H1 (cell line): ENCODE data around the gene FGGY. TPM values are rescaled to one million over a fixed set of nuclear protein-coding genes. Genes with fewer than 3 reads are reported as not detected.

Source experiments
- CTCF ChIA-PET: fragments of 300-600 bp; sonication (Branson Sonifier 250); formaldehyde crosslinking; loops from one replicate; lab custom pipeline; 2021; ENCODE audit not compliant: partially characterized antibody; lab: Charles Lee
- POLR2A ChIA-PET: fragments of 300-600 bp; sonication (Branson Sonifier 250); formaldehyde crosslinking; loops from one replicate; lab custom pipeline; 2021; ENCODE audit warnings: inconsistent platforms; ENCODE audit not compliant: partially characterized antibody; lab: Charles Lee
- DNase-seq, 2 experiments: peaks; one replicate each; pipeline versions ENCODE4 v3.0.0 to v3.0.0-alpha.2; 2010 to 2022; ENCODE audit warnings: low spot score in 2 of 2, low read depth in 1 of 2, mixed read lengths in 1 of 2
- FAIRE-seq: peaks from 2 replicates; lab custom pipeline; 2011; peaks lifted over from hg19 to GRCh38; lab: Jason Lieb, UNC
- H2AFZ ChIP-seq: 2 replicates; pipeline ENCODE4 v1.8.1; 2012; ENCODE audit warnings: low read length, inconsistent platforms
- H2AK5ac ChIP-seq: 2 replicates; pipeline ENCODE4 v1.6.1; 2013; ENCODE audit warnings: low read depth, low read length
- H2BK120ac ChIP-seq: replicated peaks from 2 replicates; pipeline ENCODE3; 2013; ENCODE audit warnings: low read depth, low read length, inconsistent platforms
- H2BK12ac ChIP-seq: 2 replicates; pipeline ENCODE4 v1.6.1; 2013; ENCODE audit warnings: low read depth, low read length
- H2BK15ac ChIP-seq: 2 replicates; pipeline ENCODE4 v1.6.1; 2013; ENCODE audit warnings: low read length
- H2BK20ac ChIP-seq: 2 replicates; pipeline ENCODE4 v1.6.1; 2013; ENCODE audit warnings: low read length
- H2BK5ac ChIP-seq: 2 replicates; pipeline ENCODE4 v1.6.1; 2013; ENCODE audit warnings: low read depth, low read length
- H3K14ac ChIP-seq: 2 replicates; pipeline ENCODE4 v1.6.1; 2013; ENCODE audit warnings: inconsistent platforms; ENCODE audit not compliant: insufficient read length
- H3K18ac ChIP-seq: 2 replicates; pipeline ENCODE4 v1.6.1; 2013; ENCODE audit warnings: low read length; ENCODE audit errors: extremely low read depth
- H3K23ac ChIP-seq: 2 replicates; pipeline ENCODE4 v1.6.1; 2013; ENCODE audit warnings: inconsistent platforms; ENCODE audit not compliant: insufficient read length
- H3K23me2 ChIP-seq: 2 replicates; pipeline ENCODE4 v1.6.1; 2013; ENCODE audit warnings: low read depth, low read length
- H3K27ac ChIP-seq: 2 replicates; pipeline ENCODE4 v1.6.1; 2011; ENCODE audit warnings: low read depth, low read length, inconsistent platforms
- H3K27me3 ChIP-seq, 4 experiments: replicated peaks in 1 of 4; 1 replicate in 1 of 4; 2 replicates in 3 of 4; pipeline versions ENCODE4 v1.6.1 to v1.8.1; 2011 to 2013; ENCODE audit warnings: low read length in 3 of 4, mild to moderate bottlenecking in 3 of 4, inconsistent platforms in 2 of 4, mixed read lengths in 2 of 4, moderate library complexity in 1 of 4; ENCODE audit not compliant: control insufficient read depth in 3 of 4, insufficient read depth in 3 of 4; ENCODE audit errors: extremely low read depth in 1 of 4
- H3K36me3 ChIP-seq, 4 experiments: 2 replicates each; pipeline versions ENCODE4 v1.6.1 to v1.8.1; 2011 to 2013; ENCODE audit warnings: mild to moderate bottlenecking in 4 of 4, low read length in 3 of 4, moderate library complexity in 2 of 4, control low read depth in 1 of 4, inconsistent platforms in 1 of 4; ENCODE audit not compliant: insufficient read depth in 4 of 4, control insufficient read depth in 2 of 4
- H3K4ac ChIP-seq: replicated peaks from 2 replicates; pipeline ENCODE3; 2013; ENCODE audit warnings: low read length, low read depth, mixed read lengths, inconsistent platforms; ENCODE audit not compliant: insufficient read length
- H3K4me1 ChIP-seq, 4 experiments: replicated peaks in 1 of 4; 1 replicate in 1 of 4; 2 replicates in 3 of 4; pipeline versions ENCODE4 v1.6.1 to v1.8.1; 2011 to 2013; ENCODE audit warnings: low read length in 3 of 4, inconsistent platforms in 2 of 4, mixed read lengths in 1 of 4; ENCODE audit not compliant: insufficient read depth in 4 of 4, control insufficient read depth in 3 of 4
- H3K4me2 ChIP-seq, 2 experiments: 2 replicates each; pipeline versions ENCODE4 v1.6.1 to v1.8.1; 2011 to 2013; ENCODE audit warnings: low read depth in 2 of 2, low read length in 2 of 2, control low read depth in 1 of 2, inconsistent platforms in 1 of 2, mild to moderate bottlenecking in 1 of 2; ENCODE audit not compliant: insufficient read depth in 1 of 2
- H3K4me3 ChIP-seq, 4 experiments: fragments of 200-600, 300-600 bp in 1 of 4; sonication (generic), shearing (Covaris generic), sonication (Bioruptor Twin) in 1 of 4; 2 replicates each; pipeline versions ENCODE4 v1.5.1 to v1.8.1; 2011 to 2016; ENCODE audit warnings: low read length in 4 of 4, low read depth in 3 of 4, control low read depth in 2 of 4, inconsistent platforms in 2 of 4, mild to moderate bottlenecking in 2 of 4, mixed read lengths in 1 of 4, moderate library complexity in 1 of 4; ENCODE audit not compliant: insufficient read depth in 2 of 4; ENCODE audit errors: extremely low read depth in 1 of 4
- H3K56ac ChIP-seq: replicated peaks from 2 replicates; pipeline ENCODE3; 2013; ENCODE audit warnings: low read depth, mild to moderate bottlenecking, mixed read lengths, low read length, inconsistent platforms; ENCODE audit not compliant: insufficient read length
- H3K79me1 ChIP-seq: 2 replicates; pipeline ENCODE4 v1.6.1; 2013; ENCODE audit warnings: low read depth, low read length, control low read depth
- H3K79me2 ChIP-seq, 2 experiments: 2 replicates each; pipeline versions ENCODE4 v1.6.1 to v1.8.1; 2012 to 2013; ENCODE audit warnings: low read length in 2 of 2, mild to moderate bottlenecking in 2 of 2, inconsistent platforms in 1 of 2; ENCODE audit not compliant: insufficient read depth in 2 of 2, control insufficient read depth in 1 of 2
- H3K9ac ChIP-seq, 4 experiments: replicated peaks in 1 of 4; 1 replicate in 1 of 4; 2 replicates in 3 of 4; pipeline versions ENCODE4 v1.6.1 to v1.8.1; 2011 to 2013; ENCODE audit warnings: low read depth in 3 of 4, low read length in 3 of 4, control low read depth in 2 of 4, mild to moderate bottlenecking in 2 of 4, moderate library complexity in 2 of 4, inconsistent platforms in 1 of 4; ENCODE audit errors: extremely low read depth in 1 of 4
- H3K9me3 ChIP-seq, 2 experiments: 2 replicates each; pipeline versions ENCODE4 v1.6.1 to v1.8.1; 2012 to 2013; ENCODE audit warnings: mild to moderate bottlenecking in 2 of 2, moderate library complexity in 2 of 2, control low read depth in 1 of 2, inconsistent platforms in 1 of 2, low read depth in 1 of 2, low read length in 1 of 2, mixed read lengths in 1 of 2; ENCODE audit not compliant: insufficient read depth in 2 of 2
- H4K20me1 ChIP-seq, 2 experiments: replicated peaks in 1 of 2; 2 replicates each; pipeline versions ENCODE3 to v1.8.1; 2011 to 2013; ENCODE audit warnings: inconsistent platforms in 2 of 2, low read length in 2 of 2, mild to moderate bottlenecking in 1 of 2; ENCODE audit not compliant: insufficient read depth in 2 of 2, control insufficient read depth in 1 of 2
- H4K5ac ChIP-seq: 2 replicates; pipeline ENCODE4 v1.6.1; 2013; ENCODE audit warnings: low read length, low read depth, mixed read lengths, inconsistent platforms; ENCODE audit not compliant: insufficient read length
- H4K8ac ChIP-seq: 2 replicates; pipeline ENCODE4 v1.8.0; 2013; ENCODE audit warnings: mild to moderate bottlenecking, moderate library complexity, low read length, inconsistent platforms; ENCODE audit not compliant: insufficient read depth; ENCODE audit errors: extremely low read depth
- H4K91ac ChIP-seq: replicated peaks from 2 replicates; pipeline ENCODE3; 2013; ENCODE audit warnings: low read length, mixed read lengths, inconsistent platforms; ENCODE audit not compliant: insufficient read length
- CHD2 ChIP-seq: IDR thresholded peaks from 2 replicates; pipeline ENCODE4 v1.6.1; 2012; ENCODE audit warnings: low read length, improper control_type of control experiment
- CTBP2 ChIP-seq: IDR thresholded peaks from 2 replicates; pipeline ENCODE4 v1.7.0; 2011; ENCODE audit warnings: borderline replicate concordance, mild to moderate bottlenecking, moderate library complexity, mixed read lengths, low read length; ENCODE audit not compliant: insufficient read depth, insufficient read length
- MAFK ChIP-seq: IDR thresholded peaks from 2 replicates; pipeline ENCODE4 v1.6.1; 2012; ENCODE audit warnings: low read depth, mild to moderate bottlenecking, improper control_type of control experiment, low read length
- NRF1 ChIP-seq: IDR thresholded peaks from 2 replicates; pipeline ENCODE4 v1.6.1; 2011; ENCODE audit warnings: mild to moderate bottlenecking, low read depth, low read length, improper control_type of control experiment
- PHF8 ChIP-seq: fragments of 200-600 bp; sonication (generic); conservative IDR thresholded peaks from 2 replicates; pipeline ENCODE4 v1.7.1; 2012; ENCODE audit warnings: low read depth, mild to moderate bottlenecking, inconsistent platforms, low read length, moderate library complexity
- POLR2A ChIP-seq, 2 experiments: IDR thresholded peaks; 1 replicate in 1 of 2; 2 replicates in 1 of 2; pipeline ENCODE4 v1.6.1; 2011; ENCODE audit warnings: low read depth in 2 of 2, low read length in 2 of 2, mild to moderate bottlenecking in 2 of 2; ENCODE audit errors: control extremely low read depth in 1 of 2
- POLR2AphosphoS5 ChIP-seq: IDR thresholded peaks from 2 replicates; pipeline ENCODE4 v1.6.1; 2011; ENCODE audit warnings: low read depth, low read length
- RXRA ChIP-seq: IDR thresholded peaks from 2 replicates; pipeline ENCODE4 v1.6.1; 2011; ENCODE audit warnings: low read depth, mild to moderate bottlenecking, low read length, moderate library complexity; ENCODE audit not compliant: insufficient read depth
- SP1 ChIP-seq: IDR thresholded peaks from 2 replicates; pipeline ENCODE4 v1.6.1; 2011; ENCODE audit warnings: low read depth, low read length
- TAF1 ChIP-seq: IDR thresholded peaks from 2 replicates; pipeline ENCODE4 v1.6.1; 2011; ENCODE audit warnings: mild to moderate bottlenecking, low read depth, low read length
- TAF7 ChIP-seq: optimal IDR thresholded peaks from 2 replicates; pipeline ENCODE3; 2011; ENCODE audit warnings: low read depth, mild to moderate bottlenecking, inconsistent platforms, low read length, moderate library complexity, borderline replicate concordance
- TCF12 ChIP-seq: IDR thresholded peaks from 2 replicates; pipeline ENCODE4 v1.6.1; 2011; ENCODE audit warnings: low read depth, mild to moderate bottlenecking, low read length
- USF2 ChIP-seq: IDR thresholded peaks from 2 replicates; pipeline ENCODE4 v1.6.1; 2011; ENCODE audit warnings: low read length, improper control_type of control experiment
- ZNF274 ChIP-seq: IDR thresholded peaks from 2 replicates; pipeline ENCODE4 v1.7.0; 2012; ENCODE audit warnings: low read length, borderline replicate concordance; ENCODE audit errors: extremely low read depth
- WGBS, 2 experiments: shearing (Covaris generic) in 1 of 2; methylation state at CpG; one replicate each; pipeline versions ENCODE4 v1.1.6 to v1.1.7; 2013 to 2015; ENCODE audit warnings: low lambda C conversion rate in 2 of 2, mixed read lengths in 2 of 2, inconsistent platforms in 1 of 2, low coverage in 1 of 2, missing lambda C conversion rate in 1 of 2; ENCODE audit not compliant: insufficient replicate concordance in 2 of 2, insufficient coverage in 1 of 2, insufficient read length in 1 of 2; ENCODE audit errors: extremely low coverage in 1 of 2, missing lambda C conversion rate in 1 of 2; 5-methylcytosine and 5-hydroxymethylcytosine counted together
- polyA plus RNA-seq, 7 experiments: library from polyadenylated mRNA; depleted of rRNA in 3 of 7; stranded (reverse) in 5 of 7; unstranded in 2 of 7; fragments of >200 nt in 5 of 7; fragments of 200-250 nt in 2 of 7; gene quantifications; 1 replicate in 5 of 7; 2 replicates in 1 of 7; 4 replicates in 1 of 7; pipeline versions ENCODE4 v1.2.1 to v1.2.3, GENCODE V29; 2011 to 2013; ENCODE audit warnings: missing spikeins in 2 of 7, mixed read lengths in 2 of 7
- total RNA-seq: library from RNA; stranded (reverse); fragmentation: NEBNext Ultra II Directional; extraction: Animal tissue kit (Norgen Biotek cat#: 25700); gene quantifications from 2 replicates; pipeline ENCODE4 v1.2.1, GENCODE V29; 2021

The FGGY gene
- total and polyA plus RNA-seq, 2 of the 8 experiments (the other 6 are each of a cell fraction or from before 2014, with no cell fraction given) = 10.3 to 12.5 TPM

- Histone ChIP-seq H3K4me1 (peaks cover 0 to 2% (median under 1%) of the 10 kb centered on the region in 4 experiments; a peak in 2 of 7 replicates), H2BK5ac (no peak overlapping the region), H3K4me3 (no peak overlapping the region), H2BK120ac (no peak overlapping the region), H3K4me2 (no peak overlapping the region), H3K4ac (no peak overlapping the region), H3K79me1 (no peaks in the 10 kb centered on the region), H3K9me3 (no peaks in the 10 kb centered on the region), H3K79me2 (no peaks in the 10 kb centered on the region), H4K5ac (no peak overlapping the region), H4K20me1 (no peaks in the 10 kb centered on the region), H4K8ac (no peak overlapping the region), H3K9ac (no peak overlapping the region), H2AFZ (no peak overlapping the region), H3K27ac (no peak overlapping the region), H3K23ac (no peak overlapping the region), H2BK12ac (no peak overlapping the region), H3K14ac (no peak overlapping the region), H3K27me3 (no peaks in the 10 kb centered on the region), H3K36me3 (no peaks in the 10 kb centered on the region), H3K23me2 (no peaks in the 10 kb centered on the region), H2AK5ac (no peak overlapping the region), H3K56ac (no peak overlapping the region), H2BK15ac (no peak overlapping the region), H4K91ac (no peak overlapping the region), H2BK20ac (no peak overlapping the region), H3K18ac (no peak overlapping the region)
- 83% methylated on average over 4 of the region's 4 CpGs; no CpG with 5 or more reads in 1 of the 2 experiments for WGBS, 2 experiments
- CTCF ChIA-PET = no interaction called here
- FAIRE-seq (no peak), DNase-seq (no peak)
- POLR2A ChIA-PET = no interaction called here
- no peak for TF ChIP-seq RXRA
- TF ChIP-seq PHF8 = no peak
- TF ChIP-seq POLR2AphosphoS5 = no peak
- TF ChIP-seq CHD2 = no peak
- no peak for TF ChIP-seq CTBP2
- no peak for TF ChIP-seq MAFK
- TF ChIP-seq NRF1 = no peak
- no peak for TF ChIP-seq TAF1
- no peak for TF ChIP-seq ZNF274
- TF ChIP-seq SP1 = no peak
- no peak for TF ChIP-seq USF2
- no peak for TF ChIP-seq POLR2A (IDR thresholded peaks at IDR 0.05; ENCODE audit: control extremely low read depth in 1 of 2, low read depth in 2 of 2, low read length in 2 of 2)
- TF ChIP-seq TAF7 = no peak
- TF ChIP-seq TCF12 = no peak
Observed at GRCh38 chr1:59498640-59499039, 201.7 kb downstream of the FGGY start.
